GM18505 (cell line): ENCODE data around the gene ACTL8.

Source experiments
- ATAC-seq: cut with Tn5 transposase; IDR thresholded peaks from one replicate; pipeline ENCODE4 v1.9.1; 2021; ENCODE audit not compliant: unreplicated experiment
- POLR2A ChIP-seq: IDR thresholded peaks from 4 replicates; pipeline ENCODE4 v1.6.1; 2011; ENCODE audit warnings: borderline replicate concordance; ENCODE audit not compliant: insufficient read depth, insufficient read length; ENCODE audit errors: extremely low read depth

The ACTL8 gene

GRCh38 chr1:17765444-17766411 lies 10.6 kb downstream of the ACTL8 start:
- TF ChIP-seq POLR2A, result no peak
- no peak for ATAC-seq

- no peak for ATAC-seq
- TF ChIP-seq POLR2A, result no peak
Observed at GRCh38 chr1:17768651-17769241, 13.6 kb downstream of the ACTL8 start.

GRCh38 chr1:17770983-17771382 lies 15.8 kb downstream of the ACTL8 start:
- no peak for ATAC-seq
- no peak for TF ChIP-seq POLR2A

GRCh38 chr1:17772615-17773212 lies 17.6 kb downstream of the ACTL8 start:
- TF ChIP-seq POLR2A, result no peak
- ATAC-seq, result no peak

- no peak for TF ChIP-seq POLR2A
- no peak for ATAC-seq
Observed at GRCh38 chr1:17773591-17774326, 18.6 kb downstream of the ACTL8 start.

GRCh38 chr1:17774452-17774851 lies 19.3 kb downstream of the ACTL8 start:
- no peak for TF ChIP-seq POLR2A
- ATAC-seq, result no peak

GRCh38 chr1:17775796-17776195 lies 20.7 kb downstream of the ACTL8 start:
- ATAC-seq, result no peak
- no peak for TF ChIP-seq POLR2A

- no peak for ATAC-seq
- no peak for TF ChIP-seq POLR2A
Observed at GRCh38 chr1:17776426-17776825, 21.3 kb downstream of the ACTL8 start.

- no peak for TF ChIP-seq POLR2A
- ATAC-seq, result no peak
Observed at GRCh38 chr1:17777330-17777729, 22.2 kb downstream of the ACTL8 start.

GRCh38 chr1:17777818-17778217 lies 22.7 kb downstream of the ACTL8 start:
- no peak for ATAC-seq
- no peak for TF ChIP-seq POLR2A

GRCh38 chr1:17780916-17781315 lies 25.8 kb downstream of the ACTL8 start:
- ATAC-seq, result no peak
- no peak for TF ChIP-seq POLR2A

GRCh38 chr1:17789926-17790325 lies 34.8 kb downstream of the ACTL8 start:
- no peak for ATAC-seq
- TF ChIP-seq POLR2A, result no peak
